SU-DHL-6 (cell line): Measurements from ENCODE around the gene TNFRSF4.
"Not testable (repeated sequence)": the region's sequence is repeated elsewhere in the genome, so short reads cannot be mapped to it uniquely, and the experiment has no call there.

Experiments used
- CTCF ChIP-seq: fragments of 200-600 bp; sonication (generic); IDR thresholded peaks from one replicate; pipeline ENCODE4 v1.5.1; 2017; ENCODE audit warnings: antibody characterized with exemption, mild to moderate bottlenecking, low read length, moderate library complexity; ENCODE audit not compliant: insufficient read depth, poor library complexity, severe bottlenecking
- EZH2phosphoT487 ChIP-seq: fragments of 200-600 bp; sonication (generic), shearing (Covaris generic); conservative IDR thresholded peaks from 2 replicates; pipeline ENCODE4 v1.6.1; 2018; ENCODE audit warnings: mild to moderate bottlenecking, antibody characterized with exemption, low read length, moderate library complexity, mixed read lengths

DNA sequence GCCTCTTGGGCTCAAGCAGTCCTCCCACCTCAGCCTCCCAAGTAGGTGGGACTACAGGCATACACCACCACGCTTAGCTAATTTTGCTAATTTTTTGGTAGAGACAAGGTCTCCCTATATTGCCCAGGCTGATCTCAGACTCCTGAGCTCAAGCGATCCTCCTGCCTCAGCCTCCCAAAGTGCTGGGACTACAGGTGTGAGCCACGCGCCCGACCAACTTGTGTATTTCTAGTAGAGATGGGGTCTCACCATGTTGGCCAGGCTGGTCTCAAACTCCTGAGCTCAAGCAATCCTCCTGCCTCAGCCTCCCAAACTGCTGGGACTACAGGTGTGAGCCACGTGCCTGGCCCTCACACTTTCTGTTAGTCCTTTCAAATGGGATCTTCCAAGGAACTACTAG, 18.2 kb downstream of the TNFRSF4 start:
- TF ChIP-seq CTCF, EZH2phosphoT487: not testable (repeated sequence)
